ENCODE data around the gene MINDY3.

Gene MINDY3

DNA sequence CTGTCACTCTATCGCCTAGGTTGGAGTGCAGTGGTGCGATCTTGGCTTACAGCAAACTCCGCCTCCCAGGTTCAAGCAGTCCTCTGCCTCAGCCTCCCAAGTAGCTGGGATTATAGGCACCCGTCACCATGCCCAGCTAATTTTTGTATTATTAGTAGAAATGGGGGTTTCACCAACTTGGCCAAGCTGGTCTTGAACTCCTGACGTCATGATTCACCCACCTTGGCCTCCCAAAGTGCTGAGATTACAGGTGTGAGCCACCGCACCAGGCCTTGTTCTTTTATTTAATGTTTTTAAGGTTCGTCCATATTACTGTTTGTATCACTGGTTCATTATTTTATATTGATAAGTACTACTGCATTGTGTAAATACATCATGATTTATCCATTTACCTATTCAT, 130.4 kb downstream of the MINDY3 start:
- DNase-seq = no peak

All from 8988T (cell line).